Activated gamma-delta T cell treated with Interleukin-2 at 50 U/mL for 16 hours (primary cell): ENCODE data around the gene PDZD2.
"Not testable (repeated sequence)": the region's sequence is repeated elsewhere in the genome, so short reads cannot be mapped to it uniquely, and the experiment has no call there.

Experiments
- DNase-seq: peaks from one replicate; pipeline ENCODE4 v3.0.0-alpha.2; 2020

PDZD2 gene

DNA sequence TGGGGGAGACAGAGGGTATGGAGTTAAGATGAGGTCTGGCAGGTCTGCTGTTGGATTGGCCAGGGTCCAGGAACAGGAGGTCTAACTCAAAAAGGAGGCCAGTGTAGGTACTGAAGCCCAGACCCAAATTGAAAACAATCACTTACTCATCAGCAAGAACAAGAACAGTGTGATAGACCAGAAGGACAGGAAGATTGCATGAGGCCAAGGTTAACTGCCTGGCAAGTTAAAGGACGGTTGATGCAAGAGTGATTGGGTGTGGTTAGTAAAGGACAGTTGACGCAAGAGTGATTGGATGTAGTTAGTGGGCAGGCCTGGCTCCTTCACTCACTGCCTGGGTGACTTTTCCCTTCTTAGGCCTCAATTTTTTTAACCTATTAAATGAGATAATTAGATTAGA is 132.6 kb downstream of the PDZD2 start:
- DNase-seq: no peak

GRCh38 chr5:31776294-31776693 is 137.4 kb downstream of the PDZD2 start:
- DNase-seq: not testable (repeated sequence)

- no peak for DNase-seq
Observed at GRCh38 chr5:31776976-31777651, 138.2 kb downstream of the PDZD2 start.

DNA sequence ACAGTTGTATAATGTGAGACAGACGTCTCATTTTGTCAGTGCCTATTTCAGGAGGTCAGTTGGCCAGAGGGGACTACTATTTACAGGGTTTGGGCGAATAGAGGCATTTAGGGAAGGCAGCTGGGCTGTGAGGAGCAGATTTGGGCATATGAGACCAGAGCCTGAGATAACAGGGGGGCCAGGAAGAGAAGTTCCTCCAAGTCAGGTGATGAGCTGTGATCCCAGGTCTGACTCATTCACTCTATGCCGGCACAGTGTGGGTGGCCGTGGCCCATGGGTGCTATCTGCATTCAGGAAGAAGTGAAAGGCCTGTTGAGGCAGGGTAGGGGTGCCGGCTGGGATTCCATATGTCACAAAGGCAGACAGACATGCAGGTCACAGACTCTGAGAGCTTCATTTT is 142.8 kb downstream of the PDZD2 start:
- DNase-seq: no peak

- no peak for DNase-seq
Observed at GRCh38 chr5:31783086-31783645, 144.2 kb downstream of the PDZD2 start.

- no peak for DNase-seq
Observed at GRCh38 chr5:31783731-31784130, 144.8 kb downstream of the PDZD2 start.

DNA sequence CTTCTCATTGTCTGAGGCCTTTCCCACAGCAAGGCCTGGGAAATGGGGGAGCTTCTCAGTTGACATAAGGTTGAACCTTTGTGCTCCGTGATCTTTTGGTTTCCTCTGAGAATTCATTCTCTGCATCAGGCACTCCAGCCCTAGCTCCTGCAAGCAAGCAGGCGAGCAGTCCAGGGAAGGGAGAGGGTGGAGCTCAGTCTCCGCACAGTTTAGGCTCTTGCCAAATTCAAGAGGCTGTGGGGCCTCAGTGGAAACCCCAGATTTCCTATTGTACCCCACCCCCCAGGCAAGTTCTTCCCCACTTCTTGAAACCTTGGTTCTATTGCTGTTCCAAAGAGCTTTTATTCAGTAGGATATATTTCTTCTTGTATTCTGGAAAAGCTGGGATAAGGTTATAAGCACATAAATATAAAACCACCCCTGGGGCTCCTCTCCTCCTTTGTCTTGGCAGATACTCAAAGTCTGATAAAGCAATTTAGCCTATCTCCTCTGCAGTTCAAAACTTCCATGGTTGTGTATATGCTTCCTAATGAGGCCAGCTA is 147.2 kb downstream of the PDZD2 start:
- DNase-seq: no peak

GRCh38 chr5:31794009-31794408 is 155.1 kb downstream of the PDZD2 start:
- no peak for DNase-seq

DNA sequence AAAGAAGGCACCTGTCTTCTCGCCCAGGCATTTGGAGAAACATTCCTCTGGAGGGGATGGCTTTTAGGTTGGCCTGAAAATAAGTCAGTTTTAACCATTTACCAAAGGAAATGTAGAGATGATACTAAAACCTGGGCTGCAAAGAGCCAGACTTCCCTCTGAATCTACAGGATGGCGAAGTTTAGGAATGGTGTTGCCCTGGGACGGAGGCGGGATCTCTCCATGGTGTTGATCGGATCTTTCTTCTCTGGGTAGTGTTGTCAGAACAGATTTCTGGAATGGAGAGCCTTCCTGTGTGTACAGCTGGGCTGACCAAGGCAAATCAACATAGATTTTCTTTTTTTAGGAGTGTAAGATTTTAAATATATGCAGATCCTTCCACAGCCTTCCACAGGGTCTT is 159.2 kb downstream of the PDZD2 start:
- no peak for DNase-seq

GRCh38 chr5:31800351-31800750 is 161.4 kb downstream of the PDZD2 start:
- DNase-seq: no peak

DNA sequence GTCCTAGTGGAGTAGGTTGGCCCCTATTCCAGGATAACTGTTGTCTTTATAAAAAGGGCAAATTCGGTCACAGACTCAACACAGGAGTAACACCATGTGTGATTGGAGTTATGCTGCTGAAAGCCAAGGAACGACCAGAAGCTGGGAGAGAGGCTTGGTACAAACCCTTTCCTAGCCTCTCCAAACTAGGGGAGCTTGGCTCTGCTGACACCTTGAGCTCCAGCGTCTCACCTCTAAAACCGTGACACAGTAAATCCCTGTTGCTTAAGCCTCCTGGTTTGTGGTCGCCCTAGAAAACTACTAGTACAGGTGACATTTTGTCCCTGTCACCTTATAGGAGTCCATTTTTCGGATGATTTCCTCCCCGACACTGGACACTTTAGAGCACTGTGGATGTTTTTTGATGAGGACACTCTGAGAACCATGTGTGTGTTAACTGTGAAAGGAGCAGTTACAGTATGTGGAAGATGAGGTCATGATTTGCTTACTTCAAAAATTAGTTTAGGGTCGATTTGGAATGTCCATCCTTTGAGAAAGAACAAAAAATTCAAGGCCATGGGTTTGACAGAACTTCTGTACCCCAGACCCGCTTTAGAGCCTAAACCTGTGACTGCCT is 167.0 kb downstream of the PDZD2 start:
- no peak for DNase-seq

- DNase-seq: no peak
Observed at GRCh38 chr5:31806561-31806960, 167.6 kb downstream of the PDZD2 start.

GRCh38 chr5:31807789-31808540 is 169.0 kb downstream of the PDZD2 start:
- no peak for DNase-seq

DNA sequence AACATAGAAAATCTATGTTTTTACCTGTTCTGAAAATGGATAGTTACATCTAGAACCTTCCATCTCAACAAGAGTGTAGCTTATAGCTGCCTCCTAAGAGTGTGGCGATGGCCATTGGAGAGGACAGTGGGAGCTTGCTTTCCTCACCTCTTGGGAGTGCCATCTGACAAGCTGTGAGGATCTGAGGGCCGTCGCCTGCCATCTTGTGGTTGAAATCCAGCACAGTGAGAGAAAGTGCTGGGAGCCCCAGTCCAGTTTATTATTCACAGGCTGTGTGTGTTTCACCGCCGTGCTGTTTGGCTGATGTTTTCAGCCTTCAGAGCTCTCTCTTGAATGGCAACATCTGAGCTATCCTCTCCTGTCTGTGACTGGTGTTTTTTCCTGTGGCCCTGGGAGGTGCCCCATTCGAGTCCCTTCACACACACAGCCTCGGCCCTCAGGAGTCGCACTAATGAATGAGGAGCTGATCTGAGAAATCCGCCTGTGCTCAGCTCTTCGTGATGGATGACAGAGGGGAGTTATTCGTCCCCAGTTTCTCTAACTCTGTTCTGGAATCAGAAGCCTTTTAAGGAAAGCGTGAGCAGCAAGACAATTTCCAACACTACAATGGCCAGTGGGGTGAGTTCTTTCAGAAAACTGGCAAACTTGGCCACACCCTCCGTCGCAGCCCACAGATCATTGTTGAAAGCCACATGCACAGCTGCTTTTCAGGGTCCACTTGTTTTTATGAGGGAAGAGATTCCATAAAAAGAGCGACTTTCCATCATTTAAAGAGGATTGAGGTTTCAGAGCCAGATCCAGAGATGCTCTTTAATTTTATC is 170.3 kb downstream of the PDZD2 start:
- DNase-seq: no peak

GRCh38 chr5:31811210-31811609 is 172.3 kb downstream of the PDZD2 start:
- no peak for DNase-seq

DNA sequence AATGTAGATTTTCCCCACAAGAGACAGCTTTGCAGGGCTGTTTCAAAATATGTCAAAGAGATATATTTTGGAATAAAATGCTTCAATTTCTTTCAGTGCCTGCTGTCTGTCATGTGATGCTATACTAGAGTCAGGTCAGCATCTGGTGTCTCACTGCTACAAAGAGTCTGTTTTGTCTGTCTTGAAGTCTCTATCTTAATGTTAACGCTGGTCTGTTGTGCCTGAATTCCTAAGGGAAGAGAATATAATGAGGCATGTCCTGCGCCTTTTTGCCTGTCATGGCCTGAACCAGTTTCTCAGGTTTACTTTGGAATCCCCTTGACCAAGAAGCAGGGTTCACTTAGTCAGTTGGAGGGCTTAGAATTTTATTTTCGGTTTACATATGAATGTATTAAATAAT is 176.4 kb downstream of the PDZD2 start:
- no peak for DNase-seq

GRCh38 chr5:31819926-31820516 is 181.1 kb downstream of the PDZD2 start:
- no peak for DNase-seq

GRCh38 chr5:31823472-31823871 is 184.5 kb downstream of the PDZD2 start:
- DNase-seq: no peak

DNA sequence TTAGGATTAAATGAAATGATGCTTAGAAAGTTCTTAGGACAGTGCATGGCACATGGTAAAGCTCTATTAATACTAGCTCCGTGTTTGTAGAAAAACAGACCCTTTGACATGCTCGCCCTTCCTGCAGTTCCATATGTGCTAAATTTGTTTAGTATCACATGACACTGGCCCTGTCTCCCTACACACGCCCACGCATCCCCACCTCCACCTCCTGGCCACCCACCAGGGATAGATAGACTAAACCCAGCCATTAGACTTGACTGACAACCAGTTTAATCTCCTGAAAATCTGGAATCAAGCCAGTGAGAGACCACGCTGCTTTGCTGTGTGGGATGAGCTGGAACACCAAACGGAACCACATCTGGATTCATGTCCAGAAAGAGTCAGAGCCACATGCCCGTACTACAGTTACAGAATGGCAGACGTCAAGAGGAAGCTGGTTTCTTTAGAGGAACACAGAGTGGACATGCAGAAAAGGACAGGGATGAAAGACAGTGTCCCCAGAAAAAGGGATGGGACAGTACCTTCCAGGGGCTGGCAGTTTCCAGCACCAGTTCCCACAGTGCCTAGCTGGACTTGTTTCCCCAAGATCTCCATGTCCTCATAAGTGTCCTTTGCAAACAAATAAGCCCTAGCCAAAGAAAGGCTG is 186.1 kb downstream of the PDZD2 start:
- no peak for DNase-seq

- DNase-seq: peak; percentile 37
Observed at GRCh38 chr5:31825518-31826068, 186.7 kb downstream of the PDZD2 start.

DNA sequence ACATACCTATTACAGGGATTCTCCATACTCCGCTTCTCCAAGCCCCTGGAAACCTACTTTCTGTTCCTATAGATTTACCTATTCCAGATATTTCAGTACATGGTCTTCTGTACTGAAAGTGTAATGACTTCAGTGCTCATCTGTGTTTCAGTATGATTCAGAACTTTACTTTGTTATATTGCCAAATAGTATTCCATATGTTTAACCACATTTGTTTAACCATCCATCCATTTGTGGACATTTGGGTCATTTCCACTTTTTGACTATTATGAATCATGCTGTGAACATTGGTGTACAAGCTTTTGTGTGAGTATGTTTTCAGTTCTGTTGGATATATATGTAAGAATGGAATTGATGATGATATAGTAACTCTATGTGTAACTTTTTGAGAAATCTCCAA is 188.9 kb downstream of the PDZD2 start:
- no peak for DNase-seq
